Uterus (tissue), 2 donors: ENCODE data around the gene RRAD.

ENCODE experiments used
- CTCF ChIP-seq, 4 experiments: fragments of 200-600 bp in 2 of 4; fragments of 450-650 bp in 2 of 4; sonication (generic) in 2 of 4; IDR thresholded peaks; one replicate each; pipeline ENCODE4 v1.5.1; 2016 to 2019; ENCODE audit warnings: antibody characterized with exemption in 4 of 4, mild to moderate bottlenecking in 2 of 4, moderate library complexity in 1 of 4
- POLR2A ChIP-seq, 2 donors: fragments of 450-650 bp; IDR thresholded peaks; one replicate each; pipeline ENCODE4 v1.6.1; 2016; ENCODE audit warnings: antibody characterized with exemption in 2 of 2, mild to moderate bottlenecking in 1 of 2, moderate library complexity in 1 of 2

- TF ChIP-seq CTCF (IDR thresholded peaks at IDR 0.05) (no peak), POLR2A (IDR thresholded peaks at IDR 0.05) (no peak)
Measured at GRCh38 chr16:66940236-66940635, 14.9 kb upstream of the RRAD start.
